ENCODE results near the gene KCNIP4.

DNA sequence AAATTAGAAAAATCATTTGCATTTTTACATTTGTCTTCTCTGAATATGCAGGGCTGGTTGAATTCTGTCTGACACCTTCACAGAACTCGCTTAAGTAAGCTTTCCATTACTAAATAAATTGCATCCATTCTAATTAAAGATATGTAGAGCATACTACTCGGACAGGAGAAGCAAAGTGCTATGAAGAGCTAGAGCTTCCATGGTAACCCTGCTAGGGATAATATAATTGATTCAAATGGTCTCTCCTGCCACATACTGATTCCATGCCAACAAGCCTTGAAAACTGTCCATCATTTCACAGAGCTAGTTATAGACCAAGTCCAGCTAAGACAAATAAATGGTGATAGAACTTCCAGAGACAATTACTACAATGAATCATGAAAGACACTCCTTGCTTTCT, 571.5 kb downstream of the KCNIP4 start:
- TF ChIP-seq YY1 (IDR thresholded peaks at IDR 0.05; ENCODE audit: insufficient read depth, insufficient read length) (no peak), ZNF274 (IDR thresholded peaks at IDR 0.05; ENCODE audit: low read depth, low read length) (no peak)
